Gastrocnemius medialis (tissue), 4 donors: ENCODE data around the gene OR52L1.

Experiments
- POLR2A ChIP-seq, 2 donors: fragments of 450-650 bp; IDR thresholded peaks; one replicate each; pipeline ENCODE4 v1.6.1; 2017; ENCODE audit warnings: antibody characterized with exemption in 2 of 2, mild to moderate bottlenecking in 2 of 2, moderate library complexity in 2 of 2
- TF ChIP-seq, protein P1 (sequence below), 5 experiments: fragments of 450-650 bp in 3 of 5; fragments of 200-600 bp in 2 of 5; sonication (generic) in 2 of 5; IDR thresholded peaks in 4 of 5; conservative IDR thresholded peaks in 1 of 5; 1 replicate in 4 of 5; 2 replicates in 1 of 5; pipeline ENCODE4 v1.5.1; 2016 to 2019; ENCODE audit warnings: antibody characterized with exemption in 5 of 5, mild to moderate bottlenecking in 3 of 5, moderate library complexity in 3 of 5

DNA sequence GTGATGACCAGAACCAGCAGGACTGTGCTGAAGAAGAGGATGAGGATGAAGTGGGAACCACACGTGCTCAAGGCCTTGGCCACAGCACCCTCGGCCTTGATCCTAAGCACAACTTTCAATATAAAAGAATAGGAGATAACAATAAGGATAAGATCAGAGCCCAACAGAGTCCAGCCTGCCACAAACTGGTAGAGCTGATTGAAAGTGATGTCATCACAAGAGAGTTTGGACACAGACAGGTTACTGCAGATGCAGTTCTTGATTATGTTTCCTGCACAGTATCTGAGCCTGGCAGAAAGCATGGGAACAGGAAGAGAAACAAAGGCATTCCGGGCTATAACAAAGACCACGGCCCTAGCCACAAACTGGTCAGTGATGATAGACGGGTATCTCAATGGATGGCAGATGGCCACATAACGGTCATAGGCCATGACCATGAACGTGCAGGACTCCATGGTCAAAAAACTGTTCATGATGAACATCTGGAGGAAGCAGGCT is 15.5 kb upstream of the OR52L1 start:
- TF ChIP-seq, protein P1, sequence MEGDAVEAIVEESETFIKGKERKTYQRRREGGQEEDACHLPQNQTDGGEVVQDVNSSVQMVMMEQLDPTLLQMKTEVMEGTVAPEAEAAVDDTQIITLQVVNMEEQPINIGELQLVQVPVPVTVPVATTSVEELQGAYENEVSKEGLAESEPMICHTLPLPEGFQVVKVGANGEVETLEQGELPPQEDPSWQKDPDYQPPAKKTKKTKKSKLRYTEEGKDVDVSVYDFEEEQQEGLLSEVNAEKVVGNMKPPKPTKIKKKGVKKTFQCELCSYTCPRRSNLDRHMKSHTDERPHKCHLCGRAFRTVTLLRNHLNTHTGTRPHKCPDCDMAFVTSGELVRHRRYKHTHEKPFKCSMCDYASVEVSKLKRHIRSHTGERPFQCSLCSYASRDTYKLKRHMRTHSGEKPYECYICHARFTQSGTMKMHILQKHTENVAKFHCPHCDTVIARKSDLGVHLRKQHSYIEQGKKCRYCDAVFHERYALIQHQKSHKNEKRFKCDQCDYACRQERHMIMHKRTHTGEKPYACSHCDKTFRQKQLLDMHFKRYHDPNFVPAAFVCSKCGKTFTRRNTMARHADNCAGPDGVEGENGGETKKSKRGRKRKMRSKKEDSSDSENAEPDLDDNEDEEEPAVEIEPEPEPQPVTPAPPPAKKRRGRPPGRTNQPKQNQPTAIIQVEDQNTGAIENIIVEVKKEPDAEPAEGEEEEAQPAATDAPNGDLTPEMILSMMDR (IDR thresholded peaks at IDR 0.05 in 4 of 5, conservative IDR thresholded peaks at IDR 0.05 in 1 of 5): no peak
- no peak for TF ChIP-seq POLR2A (IDR thresholded peaks at IDR 0.05)
